OCI-LY1 (cell line): ENCODE measurements around the gene FAM53B.

Experiments used
- H2AFZ ChIP-seq: fragments of 200-600 bp; sonication (generic), shearing (Covaris generic); 2 replicates; pipeline ENCODE4 v1.6.0; 2014; ENCODE audit warnings: antibody characterized with exemption, mild to moderate bottlenecking, low read length
- H3F3A ChIP-seq: fragments of 200-600 bp; sonication (generic), shearing (Covaris generic); 2 replicates; pipeline ENCODE4 v1.6.0; 2014; ENCODE audit warnings: mild to moderate bottlenecking, antibody characterized with exemption, low read length, moderate library complexity; ENCODE audit not compliant: insufficient read depth
- H3K27ac ChIP-seq: fragments of 200-600 bp; sonication (generic); 2 replicates; pipeline ENCODE4 v1.5.1; 2014; ENCODE audit warnings: low read length, mixed run types, mild to moderate bottlenecking, low read depth; ENCODE audit not compliant: poor library complexity, severe bottlenecking
- H3K27me3 ChIP-seq: fragments of 200-600 bp; sonication (generic); 2 replicates; pipeline ENCODE4 v1.6.0; 2014; ENCODE audit warnings: antibody characterized with exemption, mild to moderate bottlenecking, low read length, moderate library complexity; ENCODE audit not compliant: insufficient read depth
- H3K36me3 ChIP-seq: fragments of 200-600 bp; sonication (generic); 2 replicates; pipeline ENCODE4 v1.6.1; 2014; ENCODE audit warnings: mild to moderate bottlenecking, antibody characterized with exemption, low read length, moderate library complexity, mixed read lengths; ENCODE audit not compliant: insufficient read depth
- H3K4me1 ChIP-seq: fragments of 200-600 bp; sonication (generic); 2 replicates; pipeline ENCODE4 v1.5.1; 2014; ENCODE audit warnings: mild to moderate bottlenecking, low read length, moderate library complexity; ENCODE audit not compliant: insufficient read depth, severe bottlenecking
- H3K4me2 ChIP-seq: fragments of 200-600 bp; sonication (generic), shearing (Covaris generic); 2 replicates; pipeline ENCODE4 v1.6.1; 2014; ENCODE audit warnings: low read length
- H3K4me3 ChIP-seq: fragments of 200-600 bp; sonication (generic); 2 replicates; pipeline ENCODE4 v1.5.1; 2014; ENCODE audit warnings: low read length, low read depth, mild to moderate bottlenecking, mixed read lengths; ENCODE audit not compliant: poor library complexity, severe bottlenecking
- H3K79me2 ChIP-seq: fragments of 200-600 bp; shearing (Covaris generic); 2 replicates; pipeline ENCODE4 v1.6.1; 2016; ENCODE audit warnings: mixed run types, low read length, mixed read lengths; ENCODE audit not compliant: insufficient read depth
- H3K9ac ChIP-seq: fragments of 200-600 bp; sonication (generic), shearing (Covaris generic); 2 replicates; pipeline ENCODE4 v1.6.1; 2014; ENCODE audit warnings: mild to moderate bottlenecking, low read length, mixed read lengths
- H3K9me2 ChIP-seq: fragments of 200-600 bp; sonication (generic), shearing (Covaris generic); 2 replicates; pipeline ENCODE4 v1.6.1; 2014; ENCODE audit warnings: low read depth, mild to moderate bottlenecking, low read length, mixed read lengths
- H3K9me3 ChIP-seq: fragments of 200-600 bp; shearing (Covaris generic); 2 replicates; pipeline ENCODE4 v1.6.1; 2014; ENCODE audit warnings: low read length, mixed read lengths
- H4K20me1 ChIP-seq: fragments of 200-600 bp; sonication (generic), shearing (Covaris generic); 2 replicates; pipeline ENCODE4 v1.6.0; 2016; ENCODE audit warnings: mild to moderate bottlenecking, low read length; ENCODE audit not compliant: insufficient read depth
- CTCF ChIP-seq: fragments of 200-600 bp; sonication (generic), shearing (Covaris generic); IDR thresholded peaks from 2 replicates; pipeline ENCODE4 v1.5.1; 2017; ENCODE audit warnings: mild to moderate bottlenecking, antibody characterized with exemption, low read length, moderate library complexity, mixed read lengths
- EZH2 ChIP-seq: fragments of 200-600 bp; sonication (generic), shearing (Covaris generic); IDR thresholded peaks from 2 replicates; pipeline ENCODE4 v1.8.0; 2017; ENCODE audit warnings: borderline replicate concordance, mixed run types, mild to moderate bottlenecking, antibody characterized with exemption, low read length, moderate library complexity, mixed read lengths

FAM53B gene

GRCh38 chr10:124592101-124592500 lies 152.1 kb downstream of the FAM53B start:
- H4K20me1 ChIP-seq, result no peaks in the 10 kb centered on the region
- H3K9me3 ChIP-seq, result no peaks in the 10 kb centered on the region
- H3K27me3 ChIP-seq, result no peaks in the 10 kb centered on the region; the same call in 1 of the 2 replicates
- no peaks in the 10 kb centered on the region for H3F3A ChIP-seq
- H3K9ac ChIP-seq, result no peak overlapping the region
- no peak overlapping the region for H3K4me2 ChIP-seq
- no peak overlapping the region for H3K4me3 ChIP-seq
- no peak overlapping the region for H2AFZ ChIP-seq
- H3K9me2 ChIP-seq, result no peaks in the 10 kb centered on the region
- H3K4me1 ChIP-seq, result peaks cover 24% of the 10 kb centered on the region
- TF ChIP-seq EZH2, result no peak
- no peak for TF ChIP-seq CTCF
- H3K27ac ChIP-seq, result no peak overlapping the region
- no peaks in the 10 kb centered on the region for H3K36me3 ChIP-seq
- no peaks in the 10 kb centered on the region for H3K79me2 ChIP-seq

- H3K9me3 ChIP-seq, result no peaks in the 10 kb centered on the region
- H3K27ac ChIP-seq, result no peak overlapping the region
- H3F3A ChIP-seq, result no peaks in the 10 kb centered on the region
- H3K36me3 ChIP-seq, result no peaks in the 10 kb centered on the region
- H3K4me1 ChIP-seq, result peaks cover 29% of the 10 kb centered on the region
- no peak overlapping the region for H2AFZ ChIP-seq
- H3K27me3 ChIP-seq, result no peaks in the 10 kb centered on the region; the same call in 1 of the 2 replicates
- H3K9me2 ChIP-seq, result no peaks in the 10 kb centered on the region
- TF ChIP-seq CTCF, result no peak
- TF ChIP-seq EZH2, result no peak
- no peaks in the 10 kb centered on the region for H3K79me2 ChIP-seq
- H3K4me2 ChIP-seq, result no peak overlapping the region
- no peak overlapping the region for H3K4me3 ChIP-seq
- no peak overlapping the region for H3K9ac ChIP-seq
- no peaks in the 10 kb centered on the region for H4K20me1 ChIP-seq
These were observed 153.1 kb downstream of the FAM53B start for GRCh38 chr10:124591123-124591495.

GRCh38 chr10:124590216-124591122 lies 153.7 kb downstream of the FAM53B start:
- no peak overlapping the region for H3K27ac ChIP-seq
- H3K27me3 ChIP-seq, result no peaks in the 10 kb centered on the region; the same call in 1 of the 2 replicates
- TF ChIP-seq CTCF, result no peak
- no peak for TF ChIP-seq EZH2
- H3K4me1 ChIP-seq, result peaks cover 33% of the 10 kb centered on the region
- no peak overlapping the region for H3K9ac ChIP-seq
- H2AFZ ChIP-seq, result no peak overlapping the region
- H3K36me3 ChIP-seq, result no peaks in the 10 kb centered on the region
- no peaks in the 10 kb centered on the region for H3F3A ChIP-seq
- H3K4me2 ChIP-seq, result no peak overlapping the region
- H3K9me3 ChIP-seq, result no peaks in the 10 kb centered on the region
- H4K20me1 ChIP-seq, result no peaks in the 10 kb centered on the region
- H3K79me2 ChIP-seq, result no peaks in the 10 kb centered on the region
- H3K9me2 ChIP-seq, result no peaks in the 10 kb centered on the region
- no peak overlapping the region for H3K4me3 ChIP-seq
